Esophagus (tissue), 2 donors: ENCODE results near the gene TTLL13. TPM values are rescaled to one million over a fixed set of nuclear protein-coding genes. Genes with fewer than 3 reads are reported as not detected.
A peak's percentile ranks its signal among the peaks of the same experiment; 100 is the strongest.
"Not testable (repeated sequence)": the region's sequence is repeated elsewhere in the genome, so short reads cannot be mapped to it uniquely, and the experiment has no call there.

ENCODE experiments used
- H3K27ac ChIP-seq, 2 donors: one replicate each; pipeline ENCODE4 v1.5.1; 2013; ENCODE audit warnings: low read depth in 2 of 2, mild to moderate bottlenecking in 2 of 2, inconsistent platforms in 1 of 2, low read length in 1 of 2, moderate library complexity in 1 of 2
- H3K27me3 ChIP-seq, 2 donors: one replicate each; pipeline ENCODE4 v1.6.1; 2013; ENCODE audit warnings: low read length in 2 of 2, control low read depth in 1 of 2, mild to moderate bottlenecking in 1 of 2; ENCODE audit not compliant: insufficient read depth in 2 of 2, control insufficient read depth in 1 of 2
- H3K36me3 ChIP-seq, 2 donors: one replicate each; pipeline ENCODE4 v1.6.1; 2013; ENCODE audit warnings: low read length in 1 of 2; ENCODE audit not compliant: control insufficient read depth in 2 of 2, insufficient read depth in 2 of 2
- H3K4me1 ChIP-seq, 2 donors: one replicate each; pipeline ENCODE4 v1.6.1; 2013; ENCODE audit warnings: low read length in 1 of 2; ENCODE audit not compliant: control insufficient read depth in 2 of 2, insufficient read depth in 2 of 2
- H3K4me3 ChIP-seq, 2 donors: one replicate each; pipeline ENCODE4 v1.5.1; 2013; ENCODE audit warnings: low read length in 2 of 2, mild to moderate bottlenecking in 2 of 2, low read depth in 1 of 2, moderate library complexity in 1 of 2
- H3K9me3 ChIP-seq, 2 donors: one replicate each; pipeline ENCODE4 v1.6.1; 2013; ENCODE audit warnings: mild to moderate bottlenecking in 2 of 2, low read depth in 1 of 2, low read length in 1 of 2, moderate library complexity in 1 of 2; ENCODE audit not compliant: control insufficient read depth in 2 of 2, insufficient read depth in 1 of 2
- WGBS, 2 donors: extraction: QIAGEN DNeasy Blood & Tissue Kit; methylation state at CpG; one replicate each; pipeline ENCODE4 v1.1.7; 2013; 5-methylcytosine and 5-hydroxymethylcytosine counted together
- polyA plus RNA-seq, 2 donors: library from polyadenylated mRNA; stranded (reverse); fragments of 200-250 nt; gene quantifications; one replicate each; pipeline ENCODE4 v1.2.3, GENCODE V29; 2013
- donor health status: healthy with polysubstance abuse.
- donor health status: Bipolar disorder and iron deficiency.

Gene TTLL13
- polyA plus RNA-seq, 2 donors = 0.04 to 0.07 TPM

DNA sequence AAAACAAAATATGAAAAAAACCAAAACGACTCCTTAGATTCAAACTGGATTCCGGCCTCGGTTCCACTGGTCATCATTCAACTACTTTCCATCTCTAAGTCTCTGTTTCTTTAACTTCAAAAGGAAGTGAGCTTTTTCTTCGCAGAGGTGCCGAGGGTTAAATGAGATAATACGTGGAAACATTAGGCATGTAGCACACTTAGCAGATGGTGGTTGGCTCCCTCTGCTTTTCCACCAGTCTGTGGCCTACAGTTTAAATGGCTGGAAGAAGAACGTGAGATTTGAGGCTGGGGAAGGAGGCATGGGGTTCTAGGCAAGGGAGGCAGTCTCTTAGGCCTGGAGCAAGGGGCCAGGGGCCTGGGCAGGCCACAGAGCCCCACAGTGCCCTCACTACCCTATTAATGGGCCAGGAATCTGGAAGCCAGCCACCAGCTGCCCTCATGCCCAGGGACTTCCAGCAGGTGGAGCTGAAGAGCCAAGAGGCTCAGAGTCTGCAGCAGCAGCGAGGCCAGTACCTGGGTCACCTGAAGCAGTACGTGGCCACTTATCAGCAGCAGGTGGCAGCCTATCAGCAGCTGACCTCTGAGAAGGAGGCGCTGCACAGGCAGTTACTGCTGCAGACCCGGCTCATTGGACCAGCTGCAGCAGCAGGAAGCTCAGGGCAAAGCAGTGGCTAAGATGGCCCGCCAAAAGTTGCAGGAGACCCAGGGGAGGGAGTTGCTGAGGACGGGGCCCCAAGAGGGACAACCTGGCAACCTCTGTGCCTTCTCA is 43.9 kb downstream of the TTLL13 start:
- H3K4me3 ChIP-seq, H3K9me3 ChIP-seq, H3K36me3 ChIP-seq, H3K4me1 ChIP-seq, H3K27me3 ChIP-seq: not testable (repeated sequence)
- H3K27ac ChIP-seq = peak overlapping the region in 1 of 2 donors; percentile 4
- WGBS, 2 donors = 42 to 49% methylated on average over 13 of the region's 13 CpGs

DNA sequence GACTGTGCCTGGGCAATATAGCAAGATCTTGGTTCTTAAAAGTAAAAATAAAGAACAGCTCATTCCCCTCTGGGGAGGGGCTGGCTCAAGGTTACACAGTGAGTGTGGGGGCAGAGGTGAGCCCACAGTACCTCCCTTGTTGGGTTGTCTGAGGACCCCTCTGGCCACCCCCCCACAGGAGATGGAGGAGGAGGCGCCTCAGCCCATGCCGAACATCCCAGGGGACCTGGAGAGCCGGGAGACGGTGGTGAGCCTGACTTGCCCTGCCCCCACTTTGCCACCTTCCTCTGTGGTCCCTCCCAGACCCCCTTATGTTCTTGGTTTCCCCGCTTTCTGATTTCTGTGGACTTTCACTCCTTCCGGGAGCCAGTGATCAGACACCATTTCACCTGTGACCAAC is 44.8 kb downstream of the TTLL13 start:
- 72 to 87% methylated on average over 6 of the region's 6 CpGs for WGBS, 2 donors
- no peaks in the 10 kb centered on the region for H3K36me3 ChIP-seq
- H3K9me3 ChIP-seq = no peaks in the 10 kb centered on the region
- H3K27ac ChIP-seq = no peak overlapping the region
- H3K4me3 ChIP-seq = no peak overlapping the region
- no peaks in the 10 kb centered on the region for H3K27me3 ChIP-seq
- H3K4me1 ChIP-seq = peaks cover 0 to 6% of the 10 kb centered on the region in 2 donors

DNA sequence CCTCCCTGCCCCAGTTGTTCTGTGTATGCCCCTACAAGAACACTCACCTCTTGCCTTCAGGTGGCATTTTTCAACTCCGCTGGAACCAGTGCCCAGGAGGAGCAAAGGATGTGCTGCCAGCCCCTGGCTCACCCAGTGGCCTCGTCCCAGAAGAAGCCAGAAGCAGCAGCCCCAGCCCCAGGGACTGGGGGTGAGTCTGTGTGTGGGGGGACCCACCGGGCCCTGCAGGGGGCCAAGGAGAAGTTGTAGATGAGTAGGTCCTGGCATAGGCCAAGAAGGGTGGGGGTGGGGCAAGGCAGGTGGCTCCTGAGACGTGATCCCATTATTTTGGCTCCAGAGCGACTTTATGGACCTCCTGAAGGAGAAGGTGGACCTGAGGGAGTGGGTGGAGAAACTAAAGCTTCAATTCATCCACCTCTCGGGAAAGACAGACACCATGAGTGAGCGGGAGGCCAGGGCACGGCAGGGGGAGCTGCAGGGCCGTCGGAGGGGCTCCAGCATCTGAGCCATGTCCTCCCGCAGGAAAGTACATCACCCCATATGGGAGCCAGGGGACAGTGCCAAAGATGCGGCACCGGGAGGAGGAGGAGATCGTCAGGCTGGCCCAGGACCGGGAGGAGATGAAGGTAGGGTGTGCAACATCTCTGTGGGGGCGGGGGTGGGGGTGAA is 45.4 kb downstream of the TTLL13 start:
- no peak overlapping the region for H3K4me3 ChIP-seq
- H3K4me1 ChIP-seq = peaks cover 0 to 6% of the 10 kb centered on the region in 2 donors
- H3K27me3 ChIP-seq = no peaks in the 10 kb centered on the region
- 55 to 72% methylated on average over 16 of the region's 16 CpGs for WGBS, 2 donors
- no peaks in the 10 kb centered on the region for H3K36me3 ChIP-seq
- no peaks in the 10 kb centered on the region for H3K9me3 ChIP-seq
- H3K27ac ChIP-seq = no peak overlapping the region

DNA sequence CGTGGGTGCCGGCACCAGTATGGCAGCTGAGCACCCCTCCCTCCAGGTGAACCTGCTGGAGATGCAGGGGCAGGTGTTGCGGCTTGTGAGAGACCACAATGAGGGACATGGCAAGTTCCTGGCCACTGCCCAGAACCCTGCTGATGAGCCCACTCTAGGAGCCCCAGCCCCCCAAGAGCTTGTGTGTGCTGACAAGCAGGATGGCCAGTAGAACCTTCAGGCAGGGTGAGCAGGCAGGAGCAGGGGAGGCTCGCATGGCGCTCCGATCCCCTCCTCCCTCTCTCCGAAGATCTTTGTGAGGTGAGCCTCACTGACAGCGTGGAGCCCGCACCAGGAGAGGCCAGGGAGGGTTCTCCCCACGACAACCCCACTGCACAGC is 45.9 kb downstream of the TTLL13 start:
- no peaks in the 10 kb centered on the region for H3K36me3 ChIP-seq
- H3K4me3 ChIP-seq = no peak overlapping the region
- peaks cover 0 to 6% of the 10 kb centered on the region in 2 donors for H3K4me1 ChIP-seq
- H3K27ac ChIP-seq = no peak overlapping the region
- 55 to 72% methylated on average over 10 of the region's 10 CpGs for WGBS, 2 donors
- H3K27me3 ChIP-seq = no peaks in the 10 kb centered on the region
- no peaks in the 10 kb centered on the region for H3K9me3 ChIP-seq

DNA sequence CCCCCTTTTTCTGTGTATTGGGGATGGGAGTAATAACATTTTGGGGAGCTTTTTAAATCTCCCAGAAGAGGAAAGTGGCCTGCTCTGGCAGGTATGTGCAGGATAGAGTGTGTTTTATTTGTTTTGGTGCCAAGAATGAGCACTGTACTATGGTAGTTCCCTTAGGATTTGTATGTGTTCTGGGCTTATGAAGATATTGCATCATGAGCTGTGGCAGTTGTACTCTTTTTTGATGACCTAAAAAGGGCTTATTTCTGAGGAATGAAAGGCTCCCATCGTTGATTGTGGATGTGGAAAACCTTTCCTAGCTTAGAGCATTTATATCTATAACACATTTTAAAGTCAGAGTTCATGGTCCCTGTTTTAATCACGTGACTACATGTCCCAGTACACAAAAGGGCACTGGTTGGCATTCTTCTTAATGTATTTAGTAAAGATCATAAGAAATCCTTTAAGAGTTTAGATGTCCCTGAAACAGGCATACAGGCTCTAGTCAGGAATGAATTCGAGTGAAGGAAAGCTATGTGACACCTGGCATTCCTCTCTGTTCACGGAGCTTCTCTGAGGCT is 47.0 kb downstream of the TTLL13 start:
- not testable (repeated sequence) for H3K9me3 ChIP-seq, H3K36me3 ChIP-seq, H3K4me3 ChIP-seq, H3K27ac ChIP-seq, H3K27me3 ChIP-seq
- H3K4me1 ChIP-seq = peaks cover 3 to 11% of the 10 kb centered on the region in 2 donors
- WGBS, 2 donors = 44 to 50% methylated on average over 4 of the region's 4 CpGs

DNA sequence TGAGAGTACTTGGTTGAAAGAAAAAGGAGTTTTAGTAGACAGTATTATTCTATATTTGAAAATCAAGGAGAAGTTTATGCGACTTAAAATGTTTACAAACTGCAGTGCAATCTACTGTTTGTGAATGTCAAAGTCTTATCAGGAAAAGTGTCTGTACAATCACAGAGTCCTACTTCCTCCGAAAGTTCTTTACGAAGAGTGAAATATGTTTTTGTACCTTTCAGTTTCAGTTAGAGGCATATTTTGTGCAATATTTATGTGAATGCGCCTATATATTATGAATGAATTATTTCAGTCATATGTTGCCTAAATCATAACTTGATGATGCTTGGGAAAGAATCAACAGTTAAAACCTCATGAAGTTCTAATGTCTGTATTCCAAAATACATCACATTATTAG is 47.7 kb downstream of the TTLL13 start:
- no peak overlapping the region for H3K27ac ChIP-seq
- WGBS, 2 donors = 84 to 91% methylated on average over 4 of the region's 4 CpGs

DNA sequence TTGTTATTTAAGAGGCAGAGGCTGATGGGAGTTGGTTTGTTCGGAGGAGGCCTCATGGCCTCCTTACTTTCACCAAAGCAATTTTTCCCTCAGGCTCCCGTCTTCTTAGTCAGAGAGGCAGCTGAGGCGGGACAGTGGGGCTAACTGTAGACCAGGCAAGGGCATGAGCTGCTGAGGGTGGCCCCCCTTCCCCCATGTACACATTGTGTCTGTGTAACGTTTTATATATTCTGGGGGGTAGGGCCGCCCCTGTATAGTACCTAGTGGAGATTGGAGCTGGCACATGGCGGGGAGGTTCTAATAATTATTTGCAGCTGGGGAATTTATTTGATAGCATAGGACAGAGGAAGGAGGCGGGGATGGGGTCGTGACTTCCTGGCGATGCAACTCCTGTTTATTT is 51.2 kb downstream of the TTLL13 start:
- 84 to 90% methylated on average over 9 of the region's 9 CpGs for WGBS, 2 donors
- no peaks in the 10 kb centered on the region for H3K27me3 ChIP-seq
- H3K27ac ChIP-seq = no peak overlapping the region
- peaks cover 3 to 6% of the 10 kb centered on the region in 2 donors for H3K4me1 ChIP-seq
- no peaks in the 10 kb centered on the region for H3K36me3 ChIP-seq
- H3K4me3 ChIP-seq = no peak overlapping the region
- no peaks in the 10 kb centered on the region for H3K9me3 ChIP-seq

More for the DNA sequence above, 47.7 kb downstream of the TTLL13 start:
- Histone ChIP-seq H3K9me3 (no peaks in the 10 kb centered on the region), H3K36me3 (no peaks in the 10 kb centered on the region), H3K27me3 (no peaks in the 10 kb centered on the region), H3K4me3 (no peak overlapping the region), H3K4me1 (peaks cover 3 to 9% of the 10 kb centered on the region in 2 donors)

DNA sequence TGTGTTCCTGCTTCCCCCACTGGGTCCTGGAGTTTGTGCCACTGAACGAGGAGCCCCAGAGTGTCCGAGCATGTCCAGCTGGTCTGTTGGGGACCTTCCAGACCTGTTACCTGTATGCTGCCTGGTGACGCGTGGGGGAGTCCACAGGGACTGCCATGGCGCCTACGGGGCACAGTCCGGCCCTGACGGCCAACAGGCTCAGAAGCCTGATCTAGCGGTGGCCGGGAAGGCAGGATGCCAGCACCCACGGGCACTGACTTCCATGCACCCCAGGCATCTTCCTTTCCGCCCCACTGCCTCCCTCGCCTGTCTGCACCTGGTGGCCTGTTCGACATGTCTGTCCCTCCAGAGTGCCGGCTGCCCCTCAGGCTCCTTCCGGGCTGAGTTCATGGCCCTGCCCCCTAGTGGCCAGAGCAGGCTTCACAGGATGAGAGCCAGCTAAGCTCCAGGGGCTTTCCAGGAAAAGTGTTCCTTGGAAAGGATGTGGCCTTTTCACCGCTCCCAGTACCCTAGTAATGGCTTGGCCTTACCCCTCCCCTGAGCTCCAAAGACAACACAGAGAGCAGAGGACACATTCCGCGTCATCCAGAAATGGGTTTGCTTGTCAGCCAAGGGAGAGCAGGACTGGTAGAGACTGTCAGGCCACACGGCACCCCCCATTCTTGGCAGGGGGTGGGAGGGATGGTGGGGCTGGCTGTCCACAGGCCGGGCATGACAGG is 51.8 kb downstream of the TTLL13 start:
- Histone ChIP-seq H3K9me3 (no peaks in the 10 kb centered on the region), H3K36me3 (no peaks in the 10 kb centered on the region), H3K4me1 (peaks cover 3 to 6% of the 10 kb centered on the region in 2 donors), H3K27me3 (no peaks in the 10 kb centered on the region), H3K27ac (no peak overlapping the region), H3K4me3 (no peak overlapping the region)
- 62 to 71% methylated on average over 21 of the region's 21 CpGs for WGBS, 2 donors

DNA sequence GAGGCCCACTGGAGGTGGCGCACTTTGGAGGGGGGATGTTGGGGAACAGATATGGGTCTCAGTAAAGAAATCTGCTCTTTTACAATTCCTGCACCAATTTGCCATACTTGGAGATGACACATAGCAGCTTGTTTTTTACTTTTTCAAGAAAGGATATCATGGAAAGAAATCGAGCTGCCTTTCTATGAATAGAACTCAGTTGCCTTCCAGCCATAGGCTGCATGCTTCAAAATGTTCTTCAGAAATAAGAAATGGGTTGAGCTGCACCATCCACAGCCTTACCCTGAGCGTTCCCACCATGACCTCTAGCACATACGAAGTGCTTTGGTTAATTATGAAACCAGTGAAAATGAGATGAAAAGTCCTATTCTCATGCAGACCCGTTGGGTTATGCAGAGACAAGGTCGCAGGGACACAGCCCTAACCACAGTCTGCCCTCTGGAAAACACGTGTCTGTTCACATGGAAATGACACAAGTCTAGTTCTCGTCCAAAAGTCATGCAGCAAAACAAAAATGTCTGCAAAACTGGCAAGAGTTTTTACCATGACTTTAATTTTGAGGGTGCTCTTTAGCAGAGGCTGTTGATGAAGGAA is 52.4 kb downstream of the TTLL13 start:
- H3K4me1 ChIP-seq = peaks cover 3 to 6% of the 10 kb centered on the region in 2 donors
- 66 to 77% methylated on average over 8 of the region's 8 CpGs for WGBS, 2 donors

More for the DNA sequence above, 52.4 kb downstream of the TTLL13 start:
- H3K27me3 ChIP-seq = no peaks in the 10 kb centered on the region
- no peak overlapping the region for H3K4me3 ChIP-seq
- no peaks in the 10 kb centered on the region for H3K36me3 ChIP-seq
- H3K9me3 ChIP-seq = no peaks in the 10 kb centered on the region
- no peak overlapping the region for H3K27ac ChIP-seq
